HCT116 (cell line): Measurements from ENCODE around the gene ZBTB7C. TPM values are rescaled to one million over a fixed set of nuclear protein-coding genes. Genes with fewer than 3 reads are reported as not detected.

Experiments
- ATAC-seq: fragments of 200-7000 bp; cut with Tn5 transposase; 2 replicates; pipeline ENCODE4 v1.9.1; 2020; ENCODE audit warnings: mild to moderate bottlenecking, moderate library complexity
- BruUV-seq: library from RNA; stranded (reverse); fragments of 400-500 nt; replicated peaks from 2 replicates; lab custom pipeline; 2021; lab: Mats Ljungman, UMichigan
- CTCF ChIA-PET: fragments of 300-600 bp; sonication (Branson Sonifier 250); formaldehyde crosslinking; loops from one replicate; lab custom pipeline; 2021; ENCODE audit warnings: antibody characterized with exemption; lab: Charles Lee
- POLR2A ChIA-PET: fragments of 300-600, 350-600 bp; sonication (Branson Sonifier 250); formaldehyde crosslinking; loops from one replicate; lab custom pipeline; 2021; ENCODE audit warnings: antibody characterized with exemption; lab: Charles Lee
- RAD21 ChIA-PET, 2 experiments: fragments of 300-600 bp; sonication (Branson Sonifier 250); formaldehyde crosslinking; loops; one replicate each; lab custom pipeline; 2023; ENCODE audit warnings: low total read pairs in 2 of 2; ENCODE audit not compliant: uncharacterized antibody in 2 of 2, unreplicated experiment in 2 of 2, low non-redundant PET in 1 of 2; lab: Charles Lee
- DNase-seq: peaks from one replicate; pipeline ENCODE4 v3.0.0-alpha.2; 2010; ENCODE audit warnings: low read depth, low spot score
- H2AFZ ChIP-seq: fragments of 200-600 bp; shearing (Covaris generic), sonication (generic); 2 replicates; pipeline ENCODE4 v1.6.1; 2017; ENCODE audit warnings: low read depth, mixed run types, mixed read lengths, antibody characterized with exemption, low read length; ENCODE audit not compliant: poor library complexity, severe bottlenecking
- H3K27ac ChIP-seq: 2 replicates; pipeline ENCODE4 v1.5.1; 2012; ENCODE audit warnings: low read depth, low read length
- H3K27me3 ChIP-seq: fragments of 200-600 bp; sonication (generic); 2 replicates; pipeline ENCODE4 v1.6.1; 2016; ENCODE audit warnings: mixed run types, low read length, mixed read lengths; ENCODE audit not compliant: insufficient read depth
- H3K36me3 ChIP-seq, 2 experiments: fragments of 200-500 bp in 1 of 2; fragments of 200-600 bp in 1 of 2; sonication (Bioruptor generic) in 1 of 2; sonication (generic) in 1 of 2; 2 replicates each; pipeline versions ENCODE4 v1.5.1 to v1.6.1; 2014 to 2016; ENCODE audit warnings: low read length in 2 of 2, inconsistent platforms in 1 of 2, mixed read lengths in 1 of 2, mixed run types in 1 of 2; ENCODE audit not compliant: insufficient read depth in 2 of 2, control insufficient read depth in 1 of 2
- H3K4me1 ChIP-seq, 2 experiments: fragments of 200-600 bp in 1 of 2; sonication (generic) in 1 of 2; 2 replicates each; pipeline versions ENCODE4 v1.5.1 to v1.6.1; 2012 to 2017; ENCODE audit warnings: low read length in 2 of 2, inconsistent platforms in 1 of 2, mild to moderate bottlenecking in 1 of 2, mixed read lengths in 1 of 2, mixed run types in 1 of 2, moderate library complexity in 1 of 2; ENCODE audit not compliant: insufficient read depth in 2 of 2, control insufficient read depth in 1 of 2
- H3K4me2 ChIP-seq: fragments of 200-600 bp; sonication (generic); 2 replicates; pipeline ENCODE4 v1.6.1; 2017; ENCODE audit warnings: mixed run types, low read length, mixed read lengths
- H3K4me3 ChIP-seq, 2 experiments: fragments of 200-600 bp in 1 of 2; sonication (generic) in 1 of 2; replicated peaks in 1 of 2; 2 replicates each; pipeline ENCODE4 v1.5.1; 2011 to 2016; ENCODE audit warnings: low read length in 2 of 2, control low read depth in 1 of 2, low read depth in 1 of 2, mild to moderate bottlenecking in 1 of 2, mixed read lengths in 1 of 2, mixed run types in 1 of 2
- H3K79me2 ChIP-seq: fragments of 200-600 bp; sonication (generic); 2 replicates; pipeline ENCODE4 v1.6.1; 2017; ENCODE audit warnings: mild to moderate bottlenecking, mixed run types, low read length, moderate library complexity, mixed read lengths; ENCODE audit not compliant: insufficient read depth
- H3K9ac ChIP-seq: fragments of 200-600 bp; sonication (generic); 2 replicates; pipeline ENCODE4 v1.6.1; 2016; ENCODE audit warnings: low read length, mixed read lengths
- H3K9me2 ChIP-seq: fragments of 200-600 bp; sonication (generic), shearing (Covaris generic); 2 replicates; pipeline ENCODE4 v1.6.1; 2017; ENCODE audit warnings: mixed run types, mild to moderate bottlenecking, moderate library complexity; ENCODE audit not compliant: insufficient read depth
- H3K9me3 ChIP-seq, 2 experiments: fragments of 200-500 bp in 1 of 2; fragments of 200-600 bp in 1 of 2; sonication (Bioruptor generic) in 1 of 2; sonication (generic) in 1 of 2; 2 replicates each; pipeline ENCODE4 v1.6.1; 2014 to 2017; ENCODE audit warnings: low read length in 2 of 2, mixed read lengths in 2 of 2, inconsistent platforms in 1 of 2, low read depth in 1 of 2, mild to moderate bottlenecking in 1 of 2, mixed run types in 1 of 2, moderate library complexity in 1 of 2; ENCODE audit not compliant: control insufficient read depth in 1 of 2, insufficient read depth in 1 of 2
- H4K20me1 ChIP-seq: fragments of 200-600 bp; sonication (generic), shearing (Covaris generic); 2 replicates; pipeline ENCODE4 v1.6.1; 2017; ENCODE audit warnings: mixed run types, mild to moderate bottlenecking, moderate library complexity; ENCODE audit not compliant: insufficient read depth
- ATF3 ChIP-seq: IDR thresholded peaks from 2 replicates; pipeline ENCODE4 v1.6.1; 2012
- CEBPB ChIP-seq: IDR thresholded peaks from 2 replicates; pipeline ENCODE4 v1.6.1; 2012; ENCODE audit warnings: low read depth
- POLR2A ChIP-seq: IDR thresholded peaks from 2 replicates; pipeline ENCODE4 v1.7.0; 2011; ENCODE audit warnings: borderline replicate concordance; ENCODE audit not compliant: insufficient read depth, insufficient read length; ENCODE audit errors: extremely low read depth
- SIN3A ChIP-seq: IDR thresholded peaks from 2 replicates; pipeline ENCODE4 v1.6.1; 2012; ENCODE audit warnings: low read depth
- SP1 ChIP-seq: IDR thresholded peaks from 2 replicates; pipeline ENCODE4 v1.6.1; 2012; ENCODE audit warnings: low read depth
- TCF7L2 ChIP-seq: IDR thresholded peaks from 2 replicates; pipeline ENCODE4 v1.7.0; 2011; ENCODE audit warnings: borderline replicate concordance, inconsistent platforms; ENCODE audit not compliant: insufficient read depth, insufficient read length; ENCODE audit errors: extremely low read depth
- YY1 ChIP-seq: IDR thresholded peaks from 2 replicates; pipeline ENCODE4 v1.6.1; 2011; ENCODE audit warnings: low read length, low read depth, moderate library complexity, mild to moderate bottlenecking; ENCODE audit not compliant: insufficient replicate concordance; ENCODE audit errors: extremely low read depth
- ZBTB33 ChIP-seq: IDR thresholded peaks from 2 replicates; pipeline ENCODE4 v1.6.1; 2011; ENCODE audit warnings: mild to moderate bottlenecking, low read length, moderate library complexity; ENCODE audit not compliant: insufficient replicate concordance; ENCODE audit errors: extremely low read depth
- ZNF274 ChIP-seq: fragments of 200-500 bp; sonication (Bioruptor generic); IDR thresholded peaks from 2 replicates; pipeline ENCODE4 v1.6.1; 2014; ENCODE audit warnings: mild to moderate bottlenecking, low read depth, low read length, inconsistent platforms
- intact Hi-C: fragments of 100-400 bp; cut with micrococcal nuclease; formaldehyde crosslinking; loops from 2 replicates; pipeline ENCODE4 v1.10.0; 2022
- total RNA-seq: library from RNA; stranded (reverse); gene quantifications from one replicate; pipeline ENCODE4 v1.2.1, GENCODE V29; 2021; ENCODE audit not compliant: unreplicated experiment

ZBTB7C gene
- total RNA-seq, 1 experiment from 2014 or later: 0.37 TPM

GRCh38 chr18:48075707-48076093 lies 333.5 kb downstream of the ZBTB7C start:
- Histone ChIP-seq H3K79me2 (no peaks in the 10 kb centered on the region), H3K27me3 (0 out of 2 replicates have a peak, but pooled peaks cover 3% of the 10 kb centered on the region), H4K20me1 (no peaks in the 10 kb centered on the region), H3K4me3 (no peak overlapping the region), H3K27ac (no peak overlapping the region), H3K4me1 (no peaks in the 10 kb centered on the region), H3K9me2 (no peaks in the 10 kb centered on the region), H3K36me3 (no peaks in the 10 kb centered on the region), H3K4me2 (no peak overlapping the region), H3K9me3 (no peaks in the 10 kb centered on the region), H3K9ac (no peak overlapping the region), H2AFZ (no peak overlapping the region)
- CTCF ChIA-PET: no interaction called here
- DNase-seq (no peak), ATAC-seq (no peak)
- intact Hi-C loops: no loop called here
- RAD21 ChIA-PET: no interaction called here
- POLR2A ChIA-PET: no interaction called here
- TF ChIP-seq ZBTB33 (no peak), YY1 (no peak), ZNF274 (no peak), ATF3 (no peak), POLR2A (no peak), SIN3A (no peak), SP1 (no peak), TCF7L2 (no peak), CEBPB (no peak)
- no TSS peak for BruUV-seq
